ENCODE results near the gene OGA.

Gene OGA

DNA sequence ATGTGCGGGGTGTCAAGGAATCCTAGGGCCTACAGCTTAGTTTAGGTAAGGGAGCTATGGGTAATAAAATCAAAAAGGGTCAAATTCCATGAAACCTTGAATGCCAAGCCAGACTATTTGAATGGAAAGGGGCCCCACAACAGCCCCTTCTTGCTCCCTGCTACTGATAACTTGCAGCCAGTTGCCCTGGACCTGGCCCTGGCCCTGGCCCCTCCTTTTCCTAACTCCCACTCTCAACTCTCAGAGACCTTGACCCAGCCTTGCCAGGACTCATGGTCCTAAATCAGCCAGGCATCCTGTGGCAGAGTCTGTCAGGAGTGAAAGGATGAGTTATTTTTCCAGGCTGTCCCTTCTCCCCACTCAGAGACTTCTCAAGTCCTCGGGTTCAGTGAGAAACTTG, 19.5 kb upstream of the OGA start:
- in situ Hi-C loops (cut with MboI; ENCODE audit: low sequenced_read_pairs) = no loop called here

DNA sequence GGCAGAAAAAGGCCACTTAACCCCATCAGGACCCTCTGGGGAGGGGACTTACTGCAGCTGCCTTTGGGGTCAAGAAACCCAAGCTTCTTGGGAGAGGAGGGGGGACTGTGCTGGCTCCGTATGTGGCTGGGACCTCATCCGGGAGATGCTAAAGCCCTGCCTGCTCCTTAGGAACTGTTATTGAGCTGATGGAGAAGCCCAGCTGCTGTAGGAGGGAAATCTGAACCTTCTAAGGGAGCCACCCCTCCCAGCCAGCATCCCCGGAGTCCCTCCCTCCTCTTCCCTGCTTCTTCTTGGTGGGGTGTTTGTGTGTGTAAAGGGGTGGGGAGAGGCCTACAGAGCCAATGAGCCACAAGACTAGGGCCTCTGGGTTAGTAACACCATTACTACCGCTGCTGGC, 17.1 kb upstream of the OGA start:
- in situ Hi-C loops (cut with MboI; ENCODE audit: low sequenced_read_pairs) = no loop called here

- in situ Hi-C loops (cut with MboI; ENCODE audit: low sequenced_read_pairs) = no loop called here
Measured at GRCh38 chr10:101834341-101834740, 16.1 kb upstream of the OGA start.

GRCh38 chr10:101833466-101833865, 15.2 kb upstream of the OGA start:
- in situ Hi-C loops (cut with MboI; ENCODE audit: low sequenced_read_pairs) = no loop called here

- in situ Hi-C loops (cut with MboI; ENCODE audit: low sequenced_read_pairs) = no loop called here
Measured at GRCh38 chr10:101832325-101832771, 14.1 kb upstream of the OGA start.

DNA sequence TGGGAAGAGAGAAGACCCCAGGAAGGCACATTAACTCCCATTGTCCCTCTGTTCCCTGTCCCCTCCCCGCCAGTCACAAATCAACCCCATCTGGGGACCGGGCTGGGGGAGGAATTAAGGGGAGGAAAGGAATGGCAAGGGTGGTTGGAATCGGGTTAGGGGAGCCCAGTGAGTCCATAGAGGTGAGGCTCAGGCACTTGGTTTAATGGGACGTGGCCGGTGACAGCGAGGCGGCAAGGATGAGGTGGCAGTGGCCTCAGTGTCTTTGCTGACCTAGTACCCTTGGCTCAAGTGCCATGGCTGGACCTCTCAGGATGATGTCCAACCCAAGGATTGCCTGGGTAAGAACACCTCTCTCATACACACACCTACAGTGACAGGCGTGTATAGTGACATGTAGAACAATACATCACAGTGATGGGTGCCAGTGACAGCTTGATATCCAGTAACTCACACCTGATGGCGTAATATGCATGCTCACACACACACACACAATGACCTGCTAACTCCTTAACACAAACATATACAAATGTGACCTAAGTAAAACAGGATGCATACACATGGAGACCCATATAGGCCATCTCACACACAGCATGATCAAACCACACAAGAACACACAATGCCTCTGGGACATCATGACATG, 13.0 kb upstream of the OGA start:
- in situ Hi-C loops (cut with MboI; ENCODE audit: low sequenced_read_pairs) = no loop called here

DNA sequence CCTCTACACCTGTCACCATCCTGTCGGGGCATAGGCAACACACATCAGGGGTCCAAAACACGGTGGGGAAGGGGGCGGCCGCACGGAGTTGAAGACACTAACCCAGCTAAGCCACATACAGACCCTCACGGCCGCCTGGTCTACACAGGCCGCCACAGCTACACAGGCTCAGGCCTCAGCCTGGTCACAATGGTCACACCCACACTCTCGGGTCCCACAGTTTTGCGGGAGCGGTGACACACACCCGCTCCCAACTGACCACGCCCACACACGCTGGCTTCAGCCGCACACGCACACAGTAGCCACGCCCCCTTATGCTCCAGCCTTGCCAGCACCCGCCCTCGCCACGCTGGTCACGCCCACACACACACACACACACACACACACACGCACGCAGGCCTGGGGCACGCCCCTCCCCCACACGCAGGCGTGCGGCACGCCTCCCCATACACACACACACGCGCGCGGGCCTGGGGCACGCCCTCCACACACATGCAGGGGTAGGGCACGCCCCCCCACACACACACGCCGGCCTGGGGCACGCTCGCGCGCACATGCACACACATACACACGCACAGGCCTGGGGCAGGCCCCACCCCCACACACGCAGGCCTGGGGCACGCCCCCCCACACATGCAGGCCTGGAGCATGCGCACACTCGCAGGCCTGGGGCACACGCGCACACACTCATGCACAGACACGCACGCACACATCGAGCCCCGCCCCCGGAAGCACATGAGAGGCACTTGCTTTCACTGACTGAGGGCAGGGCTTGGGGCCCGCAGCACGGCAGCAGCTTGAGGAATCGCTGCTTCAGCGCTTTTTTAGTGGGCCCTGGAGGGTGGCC, 12.3 kb upstream of the OGA start:
- in situ Hi-C loops (cut with MboI; ENCODE audit: low sequenced_read_pairs) = no loop called here

GRCh38 chr10:101829561-101830315, 11.5 kb upstream of the OGA start:
- in situ Hi-C loops (cut with MboI; ENCODE audit: low sequenced_read_pairs) = no loop called here

DNA sequence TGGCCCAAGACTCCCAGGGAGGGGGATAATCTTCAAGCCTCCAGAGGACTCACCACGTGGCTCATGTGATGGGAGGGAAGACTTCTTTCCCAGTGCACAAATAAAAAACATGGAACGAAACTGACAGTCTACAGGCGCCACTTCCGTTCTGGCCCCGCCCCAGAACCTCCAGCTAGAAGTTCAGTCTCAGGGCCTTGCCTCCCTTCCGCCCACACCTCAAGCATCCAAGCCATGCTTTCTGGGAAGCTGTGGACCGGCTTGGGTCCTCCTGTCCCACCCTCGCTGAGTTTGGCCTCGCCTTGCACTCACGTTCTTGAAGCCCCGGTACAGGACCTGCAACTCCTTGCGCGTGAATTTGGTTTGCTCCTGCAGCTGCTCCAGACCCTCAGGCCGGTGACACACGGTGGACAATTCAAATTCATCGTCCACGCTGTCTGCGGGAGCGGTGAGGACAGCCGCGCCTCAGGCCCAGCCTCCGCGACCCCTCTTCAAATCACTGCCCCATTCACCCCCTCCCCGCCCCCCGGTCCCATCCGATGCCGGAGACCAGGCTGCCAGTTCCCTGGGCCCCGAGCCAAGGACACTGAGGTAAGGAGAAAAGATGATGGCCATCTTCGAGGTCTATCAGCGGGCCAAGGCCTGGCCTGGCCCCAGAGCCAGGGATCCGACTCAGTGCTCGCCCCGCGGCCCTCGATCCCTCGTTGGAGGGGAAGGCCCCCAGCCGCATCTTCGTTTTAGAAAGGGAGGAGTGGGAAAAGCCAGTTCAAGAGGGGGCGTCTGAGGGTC, 10.7 kb upstream of the OGA start:
- in situ Hi-C loops (cut with MboI; ENCODE audit: low sequenced_read_pairs) = no loop called here

GRCh38 chr10:101827919-101828600, 9.8 kb upstream of the OGA start:
- in situ Hi-C loops (cut with MboI; ENCODE audit: low sequenced_read_pairs) = no loop called here

DNA sequence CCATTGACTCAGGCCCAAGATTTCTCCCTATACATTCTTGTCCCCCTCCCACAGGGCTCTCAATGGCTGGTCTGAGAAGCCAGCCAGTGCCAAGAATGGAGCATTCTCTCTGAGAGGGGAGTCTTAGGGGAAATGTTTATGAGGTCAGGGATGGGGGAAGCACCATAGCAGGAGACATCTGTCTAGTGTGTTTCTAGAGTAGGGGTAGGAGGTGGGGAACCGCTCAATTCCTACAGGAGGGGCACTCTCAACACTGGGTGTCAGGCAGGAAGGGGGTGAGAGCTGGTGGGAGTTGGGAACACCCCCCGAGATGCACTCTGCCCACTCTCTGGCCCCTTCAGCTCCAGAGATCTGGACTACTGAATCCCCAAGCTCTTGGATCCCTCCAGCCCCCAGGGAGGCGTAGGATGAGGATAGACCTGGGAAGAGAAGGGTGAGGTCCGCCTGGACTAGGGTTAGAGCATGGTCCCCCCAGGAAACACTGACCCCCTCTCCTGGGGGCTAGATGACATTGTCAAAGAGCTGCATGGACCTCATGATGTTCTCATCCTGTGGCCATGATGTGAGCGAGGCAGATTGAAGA, 8.7 kb upstream of the OGA start:
- in situ Hi-C loops (cut with MboI; ENCODE audit: low sequenced_read_pairs) = no loop called here

- in situ Hi-C loops (cut with MboI; ENCODE audit: low sequenced_read_pairs) = no loop called here
Measured at GRCh38 chr10:101824736-101825135, 6.5 kb upstream of the OGA start.

GRCh38 chr10:101818872-101819633, 809 bp upstream of the OGA start:
- in situ Hi-C loops (cut with MboI; ENCODE audit: low sequenced_read_pairs) = no loop called here

GRCh38 chr10:101817337-101818118, 716 bp downstream of the OGA start:
- in situ Hi-C loops (cut with MboI; ENCODE audit: low sequenced_read_pairs) = no loop called here

DNA sequence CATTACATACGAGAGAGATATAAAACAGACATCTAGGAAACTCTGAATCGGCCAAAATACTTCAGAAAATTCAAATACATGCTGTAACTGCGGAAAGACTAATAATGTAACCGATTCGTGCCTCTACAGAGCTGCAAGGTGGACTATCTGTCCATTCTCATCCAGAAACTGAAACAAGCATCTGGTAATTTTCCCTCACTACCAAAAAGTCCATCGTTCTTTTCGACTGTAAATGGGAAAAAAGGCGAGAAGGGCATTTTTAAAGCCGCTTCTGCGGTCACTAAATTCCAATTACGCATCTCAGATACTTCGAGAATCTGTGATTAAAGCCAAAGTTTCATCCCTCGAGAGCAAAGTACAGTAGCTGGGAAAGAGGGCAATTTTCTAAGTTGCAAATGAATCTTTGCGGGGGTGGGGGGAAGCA, 1.3 kb downstream of the OGA start:
- in situ Hi-C loops (cut with MboI; ENCODE audit: low sequenced_read_pairs) = no loop called here

DNA sequence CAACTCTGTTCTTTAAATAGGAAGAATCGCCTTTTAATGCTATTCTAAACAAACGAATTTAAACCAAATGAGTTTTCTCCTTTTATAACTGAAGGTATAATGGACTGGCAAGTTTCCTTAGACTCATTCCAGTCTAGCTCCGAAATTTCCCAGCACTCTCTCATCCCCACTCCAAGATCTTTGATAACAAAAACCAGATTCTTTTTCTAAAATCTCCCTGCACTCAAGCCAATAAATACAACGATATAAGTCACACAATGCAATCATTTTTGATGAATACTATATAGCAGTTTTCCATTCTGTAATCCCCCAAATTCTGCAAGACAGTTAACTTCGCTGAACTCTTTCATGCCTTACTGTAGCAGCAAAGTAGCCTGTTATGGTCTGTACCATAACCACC, 1.9 kb downstream of the OGA start:
- in situ Hi-C loops (cut with MboI; ENCODE audit: low sequenced_read_pairs) = no loop called here

DNA sequence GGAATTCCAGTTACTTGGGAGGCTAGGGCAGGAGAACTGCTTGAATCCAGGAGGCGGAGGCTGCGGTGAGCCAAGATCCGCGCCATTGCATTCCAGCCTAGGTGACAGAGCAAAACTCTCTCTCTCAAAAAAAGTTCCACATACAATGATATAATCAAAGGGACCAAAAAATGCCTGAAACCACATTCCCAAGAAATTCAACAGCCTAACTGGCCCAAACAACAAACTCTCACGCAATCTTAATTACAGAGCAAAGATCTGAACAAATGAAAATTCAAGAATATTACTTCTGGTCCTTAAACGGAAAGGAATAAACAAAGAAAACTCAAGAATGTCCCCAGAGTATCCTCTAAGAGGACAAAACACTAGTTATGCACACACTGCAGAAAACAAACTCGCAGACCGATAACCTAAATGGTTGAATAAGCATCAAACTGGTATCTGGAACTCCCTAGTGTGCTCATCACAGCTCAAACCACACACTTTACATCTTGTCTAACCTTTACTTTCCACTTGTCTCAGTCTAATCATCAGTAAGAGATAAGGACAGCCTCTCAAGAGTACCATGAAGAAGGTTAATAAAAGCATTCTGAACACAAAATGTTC, 3.7 kb downstream of the OGA start:
- in situ Hi-C loops (cut with MboI; ENCODE audit: low sequenced_read_pairs) = no loop called here

DNA sequence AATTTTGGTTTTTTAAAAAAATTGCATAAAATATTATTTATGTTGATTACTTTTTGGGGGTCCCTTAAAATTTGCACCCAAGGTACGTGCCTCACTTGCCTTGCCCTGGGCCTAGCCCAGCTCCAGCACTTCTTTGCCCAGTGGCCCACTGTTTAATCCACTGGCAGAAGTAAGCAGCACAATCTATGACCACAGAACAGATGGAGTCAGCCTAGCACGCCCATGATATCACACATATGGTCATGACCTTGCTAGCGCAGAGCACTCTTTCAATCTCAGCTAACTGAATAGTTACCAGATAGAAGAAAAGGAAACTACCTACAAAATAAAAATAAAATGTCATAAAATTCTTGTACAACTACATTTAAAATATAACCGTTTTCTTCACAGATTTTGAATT, 5.6 kb downstream of the OGA start:
- in situ Hi-C loops (cut with MboI; ENCODE audit: low sequenced_read_pairs) = no loop called here
